Colonic mucosa (tissue), 4 donors: Measurements from ENCODE around the gene OIP5. TPM values are rescaled to one million over a fixed set of nuclear protein-coding genes. Genes with fewer than 3 reads are reported as not detected.

Experiments
- DNase-seq: peaks from one replicate; pipeline ENCODE4 v3.0.0-alpha.2; 2020
- H3K27ac ChIP-seq: fragments of 200-600 bp; one replicate; pipeline ENCODE4 v1.8.0; 2021
- H3K27me3 ChIP-seq: fragments of 200-600 bp; one replicate; pipeline ENCODE4 v1.8.0; 2021
- H3K36me3 ChIP-seq: fragments of 200-600 bp; one replicate; pipeline ENCODE4 v1.8.0; 2021
- H3K4me1 ChIP-seq: fragments of 200-600 bp; one replicate; pipeline ENCODE4 v1.8.0; 2021; ENCODE audit warnings: mild to moderate bottlenecking
- H3K4me3 ChIP-seq: fragments of 200-600 bp; one replicate; pipeline ENCODE4 v1.8.0; 2021
- H3K9ac ChIP-seq, 2 donors: one replicate each; pipeline ENCODE4 v1.7.0; 2013; ENCODE audit warnings: control low read depth in 2 of 2, low read depth in 2 of 2, low read length in 2 of 2
- H3K9me3 ChIP-seq: fragments of 200-600 bp; one replicate; pipeline ENCODE4 v1.8.0; 2021
- CTCF ChIP-seq: fragments of 200-600 bp; IDR thresholded peaks from one replicate; pipeline ENCODE4 v1.8.0; 2022; ENCODE audit warnings: antibody characterized with exemption, mild to moderate bottlenecking
- intact Hi-C: fragments of 100-400 bp; cut with DNase I; formaldehyde crosslinking; loops from one replicate; pipeline ENCODE4 v1.14.1; 2022
- total RNA-seq, 2 donors: library from RNA; stranded (reverse); fragmentation: NEBNext Ultra II Directional in 1 of 2; extraction: Animal tissue kit (Norgen Biotek cat#: 25700) in 1 of 2; gene quantifications; one replicate each; pipeline ENCODE4 v1.2.1, GENCODE V29; 2021
- donor health status: healthy.
- donor health status: DM: no; HTN: no; CAD: no.
- donor health status: DM: no; HTN: no; CAD: no.

Gene OIP5
- total RNA-seq, 2 donors from 2014 or later = 5.7 to 23.0 TPM

GRCh38 chr15:41336549-41336948, 4.2 kb upstream of the OIP5 start:
- Histone ChIP-seq H3K4me1 (no peaks in the 10 kb centered on the region), H3K9me3 (no peaks in the 10 kb centered on the region), H3K36me3 (no peaks in the 10 kb centered on the region), H3K9ac (no peak overlapping the region), H3K27me3 (no peaks in the 10 kb centered on the region), H3K4me3 (no peak overlapping the region), H3K27ac (no peak overlapping the region)
- no peak for TF ChIP-seq CTCF
- DNase-seq = no peak
- intact Hi-C loops = no loop called here

- H3K36me3 ChIP-seq = no peaks in the 10 kb centered on the region
- no peaks in the 10 kb centered on the region for H3K9me3 ChIP-seq
- no peak overlapping the region for H3K27ac ChIP-seq
- intact Hi-C loops = no loop called here
- DNase-seq = no peak
- H3K4me1 ChIP-seq = no peaks in the 10 kb centered on the region
- no peak overlapping the region for H3K9ac ChIP-seq
- no peak for TF ChIP-seq CTCF
- no peaks in the 10 kb centered on the region for H3K27me3 ChIP-seq
- peak overlapping the region; percentile 86 for H3K4me3 ChIP-seq
Observed at GRCh38 chr15:41334293-41335120, 2.1 kb upstream of the OIP5 start.

- intact Hi-C loops = no loop called here
- peak overlapping the region; percentile 47 for H3K27ac ChIP-seq
- H3K4me3 ChIP-seq = peak overlapping the region; percentile 86
- TF ChIP-seq CTCF = no peak
- H3K9ac ChIP-seq = peak overlapping the region; percentile 58 to 75
- H3K27me3 ChIP-seq = no peaks in the 10 kb centered on the region
- DNase-seq = no peak
- H3K9me3 ChIP-seq = no peaks in the 10 kb centered on the region
- no peaks in the 10 kb centered on the region for H3K4me1 ChIP-seq
- no peaks in the 10 kb centered on the region for H3K36me3 ChIP-seq
Observed at GRCh38 chr15:41333026-41333562, 703 bp upstream of the OIP5 start.

- Histone ChIP-seq H3K4me1 (no peaks in the 10 kb centered on the region), H3K4me3 (peak overlapping the region; percentile 86), H3K27me3 (no peaks in the 10 kb centered on the region), H3K36me3 (no peaks in the 10 kb centered on the region), H3K9ac (peak overlapping the region; percentile 66 to 75), H3K9me3 (no peaks in the 10 kb centered on the region), H3K27ac (peak overlapping the region; percentile 47)
- intact Hi-C loops = no loop called here
- DNase-seq = peak; percentile 78
- peak; percentile 75 for TF ChIP-seq CTCF
Observed at GRCh38 chr15:41331833-41332193, 578 bp downstream of the OIP5 start.

GRCh38 chr15:41331281-41331680, 1.1 kb downstream of the OIP5 start:
- H3K27ac ChIP-seq = peak overlapping the region; percentile 47
- H3K4me3 ChIP-seq = peak overlapping the region; percentile 86
- H3K9ac ChIP-seq = peak overlapping the region in 1 of 2 donors; percentile 75
- no peak for TF ChIP-seq CTCF
- intact Hi-C loops = no loop called here
- H3K9me3 ChIP-seq = no peaks in the 10 kb centered on the region
- DNase-seq = no peak
- H3K4me1 ChIP-seq = no peaks in the 10 kb centered on the region
- no peaks in the 10 kb centered on the region for H3K36me3 ChIP-seq
- H3K27me3 ChIP-seq = no peaks in the 10 kb centered on the region
